Neuron (in vitro differentiated cells): ENCODE measurements around the gene EVL.
"Not testable (repeated sequence)": the region's sequence is repeated elsewhere in the genome, so short reads cannot be mapped to it uniquely, and the experiment has no call there.

Experiments used
- H2AFZ ChIP-seq: one replicate; pipeline ENCODE4 v1.6.1; 2013; ENCODE audit warnings: low read depth, mild to moderate bottlenecking, inconsistent platforms, low read length, moderate library complexity
- H3K27me3 ChIP-seq: one replicate; pipeline ENCODE4 v1.6.1; 2013; ENCODE audit warnings: low read length; ENCODE audit not compliant: insufficient read depth
- H3K36me3 ChIP-seq: one replicate; pipeline ENCODE4 v1.6.1; 2013; ENCODE audit warnings: low read length; ENCODE audit not compliant: insufficient read depth
- H3K4me1 ChIP-seq: one replicate; pipeline ENCODE4 v1.6.1; 2013; ENCODE audit warnings: low read length; ENCODE audit not compliant: insufficient read depth
- H3K4me3 ChIP-seq: 2 replicates; pipeline ENCODE4 v1.5.1; 2013; ENCODE audit warnings: mild to moderate bottlenecking, low read length, moderate library complexity
- H3K9me3 ChIP-seq: one replicate; pipeline ENCODE4 v1.6.1; 2013; ENCODE audit warnings: low read length

The EVL gene

GRCh38 chr14:100064335-100065092 lies 708 bp upstream of the EVL start:
- not testable (repeated sequence) for H3K4me3 ChIP-seq, H3K27me3 ChIP-seq, H3K9me3 ChIP-seq, H2AFZ ChIP-seq, H3K36me3 ChIP-seq, H3K4me1 ChIP-seq

DNA sequence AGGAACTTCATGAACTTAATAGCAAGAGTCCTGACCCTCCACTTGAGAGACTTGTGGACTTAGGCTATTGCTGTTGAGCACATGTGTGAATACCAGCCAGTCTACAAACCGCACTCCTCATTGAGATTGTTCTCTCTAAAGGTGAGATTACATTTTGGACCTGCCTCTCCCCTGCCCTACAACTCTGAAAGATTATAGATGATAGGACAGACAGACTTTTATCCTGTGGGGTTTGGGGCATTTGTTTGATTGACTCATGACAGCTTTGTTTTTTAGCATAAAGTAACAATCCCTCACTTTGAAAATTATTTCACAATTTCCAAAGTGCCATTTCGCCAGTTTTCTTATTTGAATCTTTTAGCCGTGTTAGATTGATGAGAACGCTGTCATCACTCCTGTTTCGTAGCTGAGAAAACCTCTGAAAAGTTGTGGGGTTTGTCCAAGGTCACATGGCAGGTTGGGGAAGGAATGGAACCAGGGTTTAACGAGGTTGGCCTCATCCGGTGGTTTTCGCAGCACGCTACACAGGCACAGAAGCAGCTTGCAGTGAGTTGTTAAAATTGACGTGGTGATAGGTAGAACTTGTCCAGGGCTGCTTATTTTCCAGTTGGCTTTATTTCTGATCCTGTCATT lies 836 bp downstream of the EVL start:
- no peak overlapping the region for H2AFZ ChIP-seq
- no peak overlapping the region for H3K4me3 ChIP-seq
- no peaks in the 10 kb centered on the region for H3K9me3 ChIP-seq
- no peaks in the 10 kb centered on the region for H3K4me1 ChIP-seq
- no peaks in the 10 kb centered on the region for H3K36me3 ChIP-seq
- H3K27me3 ChIP-seq, result no peaks in the 10 kb centered on the region

DNA sequence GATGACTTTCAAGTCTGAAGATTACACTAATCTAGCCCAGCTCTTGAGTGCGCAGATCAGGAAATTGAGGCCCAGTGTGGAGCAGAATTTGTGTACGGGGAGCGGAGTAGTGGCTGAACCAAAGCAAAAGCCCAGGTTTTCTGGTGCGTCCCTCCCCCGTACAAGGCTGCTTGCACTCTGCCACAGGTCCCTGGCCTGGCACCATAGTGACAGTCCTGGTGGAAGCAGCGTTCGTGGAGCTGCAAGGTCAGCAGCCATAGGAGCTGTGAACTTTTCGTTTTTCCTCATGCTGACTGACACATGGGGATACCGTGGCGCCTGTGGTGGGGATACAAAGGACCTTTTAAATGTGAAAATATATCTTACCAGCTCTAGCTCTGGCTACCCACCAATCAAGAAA lies 1.7 kb downstream of the EVL start:
- H2AFZ ChIP-seq, result no peak overlapping the region
- no peaks in the 10 kb centered on the region for H3K4me1 ChIP-seq
- no peaks in the 10 kb centered on the region for H3K36me3 ChIP-seq
- no peaks in the 10 kb centered on the region for H3K9me3 ChIP-seq
- no peak overlapping the region for H3K4me3 ChIP-seq
- H3K27me3 ChIP-seq, result no peaks in the 10 kb centered on the region

- no peaks in the 10 kb centered on the region for H3K27me3 ChIP-seq
- H3K4me3 ChIP-seq, result no peak overlapping the region
- no peak overlapping the region for H2AFZ ChIP-seq
- no peaks in the 10 kb centered on the region for H3K9me3 ChIP-seq
- no peaks in the 10 kb centered on the region for H3K4me1 ChIP-seq
- H3K36me3 ChIP-seq, result no peaks in the 10 kb centered on the region
Measured at GRCh38 chr14:100067481-100067880, 2.3 kb downstream of the EVL start.

DNA sequence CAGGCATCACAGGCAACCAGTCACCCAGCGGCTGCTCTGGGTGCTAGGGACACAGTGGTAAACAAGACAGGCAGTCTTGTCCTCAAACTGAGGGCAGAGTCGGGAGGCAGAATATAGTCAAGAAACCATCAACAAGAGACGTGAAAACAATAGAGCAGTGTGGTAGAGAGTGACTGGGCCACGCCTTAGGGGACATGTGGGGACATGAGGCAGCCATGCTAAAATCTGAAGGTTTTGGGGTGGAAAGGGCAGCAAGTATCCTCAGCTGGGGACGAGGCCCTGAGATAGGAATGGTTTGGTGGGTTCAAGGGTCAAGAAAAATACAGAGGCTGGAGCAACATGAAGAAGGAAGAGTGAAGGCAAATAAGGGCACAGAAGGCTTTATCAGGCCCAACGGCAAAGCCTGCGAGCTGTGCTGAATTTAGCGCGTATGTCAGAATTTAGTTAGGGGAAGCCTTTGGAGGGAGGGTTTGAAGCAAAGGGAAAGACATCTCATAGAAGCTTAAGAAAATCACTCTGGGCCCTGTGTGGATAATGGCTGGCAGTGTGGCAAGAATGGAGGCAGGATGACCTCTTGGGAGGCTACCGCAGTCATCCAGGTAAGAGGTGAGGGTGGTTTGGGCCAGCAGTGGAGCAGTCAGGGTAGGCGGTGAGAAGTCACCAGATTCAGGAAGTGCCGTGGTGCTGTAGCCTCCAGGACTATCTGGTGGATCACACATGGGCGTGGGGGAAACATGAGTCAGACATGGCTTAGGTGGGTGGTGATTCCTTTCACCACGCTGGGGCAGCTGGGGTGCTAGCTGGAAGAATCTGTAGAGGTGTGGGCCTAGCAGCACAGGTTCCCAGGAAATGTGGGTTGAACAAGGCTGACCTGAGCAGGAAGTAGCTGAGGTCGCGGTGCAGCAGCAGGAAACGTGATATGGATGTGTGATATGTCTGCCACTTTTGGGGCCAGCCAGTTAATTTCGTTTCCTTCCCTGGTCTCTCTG lies 3.0 kb downstream of the EVL start:
- no peak overlapping the region for H3K4me3 ChIP-seq
- H2AFZ ChIP-seq, result no peak overlapping the region
- H3K27me3 ChIP-seq, result no peaks in the 10 kb centered on the region
- no peaks in the 10 kb centered on the region for H3K36me3 ChIP-seq
- no peaks in the 10 kb centered on the region for H3K4me1 ChIP-seq
- no peaks in the 10 kb centered on the region for H3K9me3 ChIP-seq

DNA sequence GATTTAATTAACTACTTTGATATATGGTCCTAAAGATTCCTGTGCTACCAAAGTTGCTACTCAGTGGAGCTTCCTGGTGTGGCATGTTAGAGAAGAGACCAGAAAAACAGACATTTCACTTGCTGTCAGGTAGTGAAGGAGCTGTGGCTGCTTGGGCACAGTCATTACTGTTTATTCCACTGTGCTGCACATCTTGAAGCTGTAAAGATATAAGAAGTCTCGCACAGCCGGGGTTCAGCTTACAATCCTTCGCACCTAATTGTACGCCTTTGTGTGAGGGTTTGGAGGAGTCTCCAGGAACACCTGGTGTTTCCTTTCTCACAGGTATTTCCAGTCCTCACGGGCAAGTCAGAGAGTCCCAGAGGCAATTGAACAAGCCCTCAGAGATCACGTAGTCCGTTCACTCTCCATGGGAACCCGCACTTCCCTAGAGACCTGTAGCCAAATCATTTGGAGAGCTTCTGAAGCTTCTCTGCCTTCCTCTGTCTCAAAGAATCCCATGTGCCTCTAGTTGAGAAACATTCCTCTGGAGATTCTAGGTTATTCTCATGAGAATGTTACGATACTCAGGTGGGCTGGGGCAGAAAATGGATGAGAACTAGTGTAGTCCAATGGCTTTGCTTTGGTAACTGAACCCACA lies 4.1 kb downstream of the EVL start:
- no peaks in the 10 kb centered on the region for H3K27me3 ChIP-seq
- no peak overlapping the region for H2AFZ ChIP-seq
- no peak overlapping the region for H3K4me3 ChIP-seq
- H3K36me3 ChIP-seq, result no peaks in the 10 kb centered on the region
- no peaks in the 10 kb centered on the region for H3K4me1 ChIP-seq
- H3K9me3 ChIP-seq, result no peaks in the 10 kb centered on the region

GRCh38 chr14:100070310-100070709 lies 5.1 kb downstream of the EVL start:
- Histone ChIP-seq H3K4me3 (no peak overlapping the region), H2AFZ (no peak overlapping the region), H3K4me1 (no peaks in the 10 kb centered on the region), H3K36me3 (no peaks in the 10 kb centered on the region), H3K27me3 (no peaks in the 10 kb centered on the region), H3K9me3 (no peaks in the 10 kb centered on the region)

DNA sequence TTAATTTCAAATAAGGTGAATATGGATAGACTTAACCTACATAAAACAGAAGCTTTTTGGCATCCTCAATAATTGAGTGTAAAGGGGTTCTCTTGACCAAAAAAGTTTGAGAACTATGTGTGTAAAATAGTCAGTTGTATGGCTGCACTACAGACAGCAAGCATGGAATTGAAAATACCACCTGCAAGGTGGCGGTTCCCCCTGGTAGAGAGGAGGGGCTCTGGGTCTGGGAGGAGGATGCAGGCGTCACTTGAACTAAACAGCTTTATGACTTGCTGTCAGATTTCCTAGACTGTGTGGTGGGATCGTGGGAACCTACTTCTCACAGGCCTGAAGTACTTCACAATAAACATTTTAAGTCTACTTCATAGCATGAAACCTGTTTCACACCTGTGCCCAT lies 6.3 kb downstream of the EVL start:
- no peaks in the 10 kb centered on the region for H3K27me3 ChIP-seq
- no peaks in the 10 kb centered on the region for H3K4me1 ChIP-seq
- H3K36me3 ChIP-seq, result no peaks in the 10 kb centered on the region

GRCh38 chr14:100072783-100073346 lies 7.6 kb downstream of the EVL start:
- H3K4me3 ChIP-seq, result no peak overlapping the region
- H3K4me1 ChIP-seq, result no peaks in the 10 kb centered on the region
- no peak overlapping the region for H2AFZ ChIP-seq
- H3K9me3 ChIP-seq, result no peaks in the 10 kb centered on the region
- no peaks in the 10 kb centered on the region for H3K27me3 ChIP-seq
- no peaks in the 10 kb centered on the region for H3K36me3 ChIP-seq

More for the DNA sequence above, 6.3 kb downstream of the EVL start:
- H3K9me3 ChIP-seq, result no peaks in the 10 kb centered on the region
- H3K4me3 ChIP-seq, result no peak overlapping the region
- no peak overlapping the region for H2AFZ ChIP-seq

GRCh38 chr14:100073576-100074430 lies 8.6 kb downstream of the EVL start:
- H2AFZ ChIP-seq, result no peak overlapping the region
- H3K36me3 ChIP-seq, result no peaks in the 10 kb centered on the region
- no peaks in the 10 kb centered on the region for H3K9me3 ChIP-seq
- no peak overlapping the region for H3K4me3 ChIP-seq
- no peaks in the 10 kb centered on the region for H3K27me3 ChIP-seq
- H3K4me1 ChIP-seq, result no peaks in the 10 kb centered on the region

- Histone ChIP-seq H3K27me3 (no peaks in the 10 kb centered on the region), H3K4me1 (no peaks in the 10 kb centered on the region), H3K36me3 (no peaks in the 10 kb centered on the region), H2AFZ (no peak overlapping the region), H3K9me3 (no peaks in the 10 kb centered on the region), H3K4me3 (no peak overlapping the region)
Measured at GRCh38 chr14:100074431-100075100, 9.3 kb downstream of the EVL start.
